Activated CD4-positive, alpha-beta T cell treated with anti-CD3 and anti-CD28 coated beads, Interleukin-2, amount 50 U/mL, for 48 hours (primary cell): ENCODE measurements around the gene PRKAA2.

Experiments used
- DNase-seq, 2 experiments: peaks; one replicate each; pipeline ENCODE4 v3.0.0-alpha.2; 2020

PRKAA2 gene

GRCh38 chr1:56726706-56727105 lies 81.6 kb downstream of the PRKAA2 start:
- DNase-seq, result no peak

GRCh38 chr1:56728964-56729363 lies 83.8 kb downstream of the PRKAA2 start:
- DNase-seq, result no peak

GRCh38 chr1:56745231-56745630 lies 100.1 kb downstream of the PRKAA2 start:
- no peak for DNase-seq

- DNase-seq, result no peak
These were observed 109.8 kb downstream of the PRKAA2 start for GRCh38 chr1:56754708-56755479.

GRCh38 chr1:56755911-56756310 lies 110.8 kb downstream of the PRKAA2 start:
- no peak for DNase-seq

GRCh38 chr1:56758135-56758534 lies 113.0 kb downstream of the PRKAA2 start:
- no peak for DNase-seq

GRCh38 chr1:56758794-56759193 lies 113.7 kb downstream of the PRKAA2 start:
- no peak for DNase-seq
